Bronchial epithelial cell (primary cell): ENCODE data around the gene ARL4D. TPM values are rescaled to one million over a fixed set of nuclear protein-coding genes. Genes with fewer than 3 reads are reported as not detected.

Source experiments
- DNase-seq: peaks from one replicate; pipeline ENCODE4 v3.0.0-alpha.2; 2010; ENCODE audit warnings: low read depth
- FAIRE-seq: peaks from 2 replicates; lab custom pipeline; 2011; peaks lifted over from hg19 to GRCh38; lab: Jason Lieb, UNC
- H3K27me3 ChIP-seq: 2 replicates; pipeline ENCODE4 v1.5.1; 2011; ENCODE audit warnings: low read length; ENCODE audit not compliant: control insufficient read depth, insufficient read depth
- H3K36me3 ChIP-seq: 2 replicates; pipeline ENCODE4 v1.5.1; 2011; ENCODE audit warnings: low read length; ENCODE audit not compliant: control insufficient read depth, insufficient read depth
- H3K4me3 ChIP-seq: 2 replicates; pipeline ENCODE4 v1.5.1; 2011; ENCODE audit warnings: mild to moderate bottlenecking, low read depth, low read length, control low read depth
- total RNA-seq: library from RNA; depleted of rRNA; stranded (reverse); fragments of >200 nt; gene quantifications from 2 replicates; pipeline ENCODE4 v1.2.1, GENCODE V29; 2014
- TF ChIP-seq, protein P1 (sequence below): IDR thresholded peaks from 2 replicates; pipeline ENCODE4 v1.5.1; 2011; ENCODE audit warnings: mild to moderate bottlenecking, moderate library complexity, low read length, control low read depth, inconsistent platforms; ENCODE audit not compliant: insufficient read depth, severe bottlenecking

The ARL4D gene
- total RNA-seq, 1 donor from 2014 or later = 71.1 TPM

DNA sequence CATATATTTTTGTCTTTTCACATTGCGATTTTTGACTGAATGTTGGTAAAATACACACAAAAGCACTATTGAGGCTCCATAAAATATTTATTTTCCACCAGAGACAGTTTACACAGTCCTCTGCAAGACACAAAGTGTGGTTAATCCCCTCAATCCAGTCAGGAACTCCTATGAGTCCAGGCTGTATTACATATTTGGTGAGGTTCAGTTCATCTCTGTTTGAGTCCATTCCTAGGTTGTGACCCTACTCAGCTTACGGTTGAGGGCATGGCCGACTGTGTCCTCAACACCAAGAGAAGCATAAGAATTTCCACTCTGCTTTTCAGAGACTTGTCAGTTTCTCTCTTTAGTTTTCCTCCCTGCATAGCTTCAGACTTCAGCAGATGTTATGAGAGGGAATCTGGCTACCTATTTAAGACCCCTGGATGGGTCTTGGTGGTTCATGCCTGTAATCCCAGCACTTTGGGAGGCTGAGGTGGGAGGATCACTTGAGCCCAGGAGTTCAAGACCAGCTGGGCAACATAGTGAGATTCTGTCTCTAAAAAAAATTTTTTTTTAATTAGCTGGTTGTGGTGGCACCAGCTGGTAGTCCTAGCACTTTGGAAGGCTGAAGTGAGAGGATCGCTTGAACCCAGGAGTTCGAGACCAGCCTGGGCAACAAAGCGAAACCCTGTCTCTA is 25.1 kb downstream of the ARL4D start:
- TF ChIP-seq, protein P1, sequence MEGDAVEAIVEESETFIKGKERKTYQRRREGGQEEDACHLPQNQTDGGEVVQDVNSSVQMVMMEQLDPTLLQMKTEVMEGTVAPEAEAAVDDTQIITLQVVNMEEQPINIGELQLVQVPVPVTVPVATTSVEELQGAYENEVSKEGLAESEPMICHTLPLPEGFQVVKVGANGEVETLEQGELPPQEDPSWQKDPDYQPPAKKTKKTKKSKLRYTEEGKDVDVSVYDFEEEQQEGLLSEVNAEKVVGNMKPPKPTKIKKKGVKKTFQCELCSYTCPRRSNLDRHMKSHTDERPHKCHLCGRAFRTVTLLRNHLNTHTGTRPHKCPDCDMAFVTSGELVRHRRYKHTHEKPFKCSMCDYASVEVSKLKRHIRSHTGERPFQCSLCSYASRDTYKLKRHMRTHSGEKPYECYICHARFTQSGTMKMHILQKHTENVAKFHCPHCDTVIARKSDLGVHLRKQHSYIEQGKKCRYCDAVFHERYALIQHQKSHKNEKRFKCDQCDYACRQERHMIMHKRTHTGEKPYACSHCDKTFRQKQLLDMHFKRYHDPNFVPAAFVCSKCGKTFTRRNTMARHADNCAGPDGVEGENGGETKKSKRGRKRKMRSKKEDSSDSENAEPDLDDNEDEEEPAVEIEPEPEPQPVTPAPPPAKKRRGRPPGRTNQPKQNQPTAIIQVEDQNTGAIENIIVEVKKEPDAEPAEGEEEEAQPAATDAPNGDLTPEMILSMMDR = no peak
- Histone ChIP-seq H3K27me3 (no peaks in the 10 kb centered on the region), H3K4me3 (no peak overlapping the region), H3K36me3 (no peaks in the 10 kb centered on the region)
- DNase-seq = no peak
- no peak for FAIRE-seq

- DNase-seq (no peak), FAIRE-seq (no peak)
- H3K4me3 ChIP-seq = no peak overlapping the region
- TF ChIP-seq, protein P1 = no peak
- no peaks in the 10 kb centered on the region for H3K27me3 ChIP-seq
- H3K36me3 ChIP-seq = no peaks in the 10 kb centered on the region
Measured at GRCh38 chr17:43427362-43428043, 28.7 kb downstream of the ARL4D start.

DNA sequence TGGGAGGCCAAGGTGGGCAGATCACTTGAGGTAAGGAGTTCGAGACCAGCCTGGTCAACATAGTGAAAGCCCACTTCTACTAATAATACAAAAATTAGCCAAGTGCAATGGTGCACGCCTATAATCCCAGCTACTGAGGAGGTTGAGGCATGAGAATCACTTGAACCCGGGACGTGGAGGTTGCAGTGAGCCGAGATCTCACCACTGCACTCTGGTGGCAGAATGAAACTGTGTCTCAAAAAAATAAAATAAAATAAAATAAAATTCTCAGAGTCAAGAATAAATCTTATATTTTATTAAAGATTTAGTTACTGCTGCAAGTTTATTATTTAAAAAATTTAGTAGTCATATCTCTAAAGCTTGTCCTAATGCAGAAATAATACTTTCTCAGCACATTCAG is 29.7 kb downstream of the ARL4D start:
- Histone ChIP-seq H3K27me3 (no peaks in the 10 kb centered on the region), H3K36me3 (no peaks in the 10 kb centered on the region), H3K4me3 (no peak overlapping the region)
- no peak for DNase-seq
- TF ChIP-seq, protein P1 = no peak
- FAIRE-seq = no peak

GRCh38 chr17:43430936-43431713 is 32.3 kb downstream of the ARL4D start:
- Histone ChIP-seq H3K4me3 (no peak overlapping the region), H3K27me3 (no peaks in the 10 kb centered on the region), H3K36me3 (no peaks in the 10 kb centered on the region)
- DNase-seq = no peak
- TF ChIP-seq, protein P1 = no peak
- no peak for FAIRE-seq

DNA sequence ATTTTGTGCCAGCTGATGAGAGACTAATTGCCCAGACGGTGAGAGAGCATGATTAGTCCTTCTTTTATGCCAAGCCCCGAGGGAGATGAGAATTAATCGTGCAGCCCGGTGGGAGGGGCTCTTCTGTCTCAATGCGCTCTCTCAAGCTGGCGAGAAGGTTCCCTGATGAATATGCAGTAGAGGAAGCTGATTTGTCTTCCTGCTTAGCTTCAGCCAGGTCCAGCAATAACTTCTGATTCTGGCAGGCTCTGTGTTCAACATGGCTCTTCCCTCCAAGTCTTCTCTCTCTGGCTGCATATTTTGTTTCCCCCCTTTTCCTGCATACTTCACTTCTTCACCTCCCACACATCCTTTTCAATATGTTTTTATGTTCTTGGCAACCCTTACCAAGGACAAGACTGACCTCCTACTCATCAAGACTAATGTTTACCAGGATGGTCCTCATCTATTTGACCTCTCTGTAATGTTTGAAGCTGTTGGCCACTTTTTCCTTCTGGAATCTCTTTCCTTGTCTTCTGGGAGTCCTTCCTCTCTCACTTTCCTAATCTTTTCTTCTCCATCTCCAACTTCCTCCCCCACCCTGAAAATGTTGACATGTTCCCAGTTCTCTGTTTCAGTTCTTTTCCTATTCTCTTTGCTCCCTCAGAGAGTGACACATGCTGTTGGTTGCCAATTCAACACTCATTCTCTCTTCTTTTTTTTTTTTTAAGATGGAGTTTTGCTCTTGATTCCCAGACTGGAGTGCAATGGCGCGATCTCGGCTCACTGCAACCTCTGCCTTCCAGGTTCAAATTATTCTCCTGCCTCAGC is 33.1 kb downstream of the ARL4D start:
- no peaks in the 10 kb centered on the region for H3K36me3 ChIP-seq
- H3K4me3 ChIP-seq = no peak overlapping the region
- DNase-seq (no peak), FAIRE-seq (no peak)
- no peaks in the 10 kb centered on the region for H3K27me3 ChIP-seq
- TF ChIP-seq, protein P1 = no peak
